Mucosa of descending colon (tissue), 3 donors: ENCODE measurements around the gene EIF3F. TPM values are rescaled to one million over a fixed set of nuclear protein-coding genes. Genes with fewer than 3 reads are reported as not detected.

Source experiments
- ATAC-seq: fragments of 200-7000 bp; cut with Tn5 transposase; one replicate; pipeline ENCODE4 v1.9.1; 2020; ENCODE audit warnings: mild to moderate bottlenecking, moderate library complexity
- DNase-seq, 3 donors: peaks; one replicate each; pipeline ENCODE4 v3.0.0-alpha.2; 2020
- H3K36me3 ChIP-seq: fragments of 200-600 bp; one replicate; pipeline ENCODE4 v1.8.0; 2021; ENCODE audit warnings: low read depth, mild to moderate bottlenecking
- H3K4me1 ChIP-seq: fragments of 200-600 bp; one replicate; pipeline ENCODE4 v1.8.0; 2021; ENCODE audit warnings: low read depth, mild to moderate bottlenecking
- H3K4me3 ChIP-seq: fragments of 200-600 bp; one replicate; pipeline ENCODE4 v1.8.0; 2021; ENCODE audit warnings: mild to moderate bottlenecking
- H3K9me3 ChIP-seq: fragments of 200-600 bp; one replicate; pipeline ENCODE4 v1.8.0; 2021; ENCODE audit warnings: mild to moderate bottlenecking
- CTCF ChIP-seq: fragments of 200-600 bp; IDR thresholded peaks from one replicate; pipeline ENCODE4 v1.8.0; 2022; ENCODE audit warnings: antibody characterized with exemption, mild to moderate bottlenecking
- intact Hi-C, 2 donors: fragments of 100-400 bp; cut with DNase I in 1 of 2; cut with micrococcal nuclease in 1 of 2; formaldehyde crosslinking; loops; one replicate each; pipeline versions ENCODE4 v1.11.0 to v1.11.1; 2022; cut with DNase I, micrococcal nuclease
- total RNA-seq, 3 donors: library from RNA; stranded (reverse); fragmentation: NEBNext Ultra II Directional in 2 of 3; extraction: Animal tissue kit (Norgen Biotek cat#: 25700) in 2 of 3; gene quantifications; one replicate each; pipeline versions ENCODE4 v1.2.1 to v1.2.4, GENCODE V29; 2021 to 2023
- donor health status: DM: no; HTN: no; CAD: no; lungs with moderate emphysema.
- donor health status: DM: no; HTN: no; CAD: no.
- donor health status: DM: no; HTN: yes; CAD: no.

EIF3F gene
- total RNA-seq, 3 donors from 2014 or later = 207 to 228 (median 218) TPM

GRCh38 chr11:7968686-7969085 is 18.5 kb upstream of the EIF3F start:
- intact Hi-C loops = no loop called here
- no peaks in the 10 kb centered on the region for H3K36me3 ChIP-seq

GRCh38 chr11:7969756-7970646 is 17.1 kb upstream of the EIF3F start:
- intact Hi-C loops = no loop called here
- TF ChIP-seq CTCF = no peak
- H3K4me1 ChIP-seq = no peaks in the 10 kb centered on the region
- H3K9me3 ChIP-seq = no peaks in the 10 kb centered on the region
- no peak overlapping the region for H3K4me3 ChIP-seq
- H3K36me3 ChIP-seq = no peaks in the 10 kb centered on the region
- ATAC-seq (no peak), DNase-seq (no peak)

More at GRCh38 chr11:7968686-7969085, 18.5 kb upstream of the EIF3F start:
- no peak for ATAC-seq
- no peak for DNase-seq
- Histone ChIP-seq H3K9me3 (no peaks in the 10 kb centered on the region), H3K4me1 (no peaks in the 10 kb centered on the region), H3K4me3 (no peak overlapping the region)
- TF ChIP-seq CTCF = no peak

GRCh38 chr11:7971846-7972245 is 15.3 kb upstream of the EIF3F start:
- TF ChIP-seq CTCF = no peak
- H3K4me3 ChIP-seq = no peak overlapping the region
- ATAC-seq (no peak), DNase-seq (no peak)
- intact Hi-C loops = no loop called here
- H3K4me1 ChIP-seq = no peaks in the 10 kb centered on the region
- no peaks in the 10 kb centered on the region for H3K36me3 ChIP-seq
- H3K9me3 ChIP-seq = no peaks in the 10 kb centered on the region

- H3K36me3 ChIP-seq = no peaks in the 10 kb centered on the region
- H3K4me3 ChIP-seq = no peak overlapping the region
- H3K4me1 ChIP-seq = no peaks in the 10 kb centered on the region
- intact Hi-C loops = no loop called here
- DNase-seq (no peak), ATAC-seq (no peak)
- no peaks in the 10 kb centered on the region for H3K9me3 ChIP-seq
- TF ChIP-seq CTCF = no peak
Measured at GRCh38 chr11:7973011-7973410, 14.1 kb upstream of the EIF3F start.

- no peak for DNase-seq
- TF ChIP-seq CTCF = no peak
- H3K4me1 ChIP-seq = no peaks in the 10 kb centered on the region
- no peaks in the 10 kb centered on the region for H3K36me3 ChIP-seq
- intact Hi-C loops = no loop called here
- no peak for ATAC-seq
- no peak overlapping the region for H3K4me3 ChIP-seq
- H3K9me3 ChIP-seq = no peaks in the 10 kb centered on the region
Measured at GRCh38 chr11:7974668-7975067, 12.5 kb upstream of the EIF3F start.
